Stimulated activated CD4-positive, alpha-beta T cell treated with anti-CD3 and anti-CD28 coated beads, Interleukin-15, amount 100 ng/mL, for 24 hours (primary cell): ENCODE results near the gene ZNF582.

ENCODE experiments used
- DNase-seq: peaks from one replicate; pipeline ENCODE4 v3.0.0-alpha.2; 2020

Gene ZNF582

GRCh38 chr19:56393119-56394012, at the start of gene ZNF582:
TSS of gene ZNF582 (minus strand) at chr19:56393534. CDS start at chr19:56391752, 1,782 bp downstream.
- peak; percentile 92 for DNase-seq

GRCh38 chr19:56441206-56441792, 48.0 kb upstream of the ZNF582 start:
- DNase-seq: no peak

GRCh38 chr19:56423985-56424353, 30.6 kb upstream of the ZNF582 start:
- no peak for DNase-seq

GRCh38 chr19:56423276-56423984, 30.1 kb upstream of the ZNF582 start:
- DNase-seq: no peak

GRCh38 chr19:56405062-56405461, 11.7 kb upstream of the ZNF582 start:
- DNase-seq: peak; percentile 5

- DNase-seq: no peak
These were observed 11.3 kb upstream of the ZNF582 start for GRCh38 chr19:56404705-56405056.

- peak; percentile 91 for DNase-seq
These were observed 10.7 kb upstream of the ZNF582 start, which contains the start of gene ZNF583 for GRCh38 chr19:56403764-56404704. TSS of gene ZNF583 (plus strand) at chr19:56404332. CDS start at chr19:56407115, 2,783 bp downstream.

- DNase-seq: peak; percentile 17
These were observed 9.9 kb upstream of the ZNF582 start for GRCh38 chr19:56403261-56403660.

- no peak for DNase-seq
These were observed 7.2 kb upstream of the ZNF582 start for GRCh38 chr19:56400485-56400884.

- DNase-seq: no peak
These were observed 5.5 kb upstream of the ZNF582 start for GRCh38 chr19:56398809-56399208.

- DNase-seq: no peak
These were observed 9.3 kb downstream of the ZNF582 start for GRCh38 chr19:56383826-56384605.

GRCh38 chr19:56377105-56377924, 16.0 kb downstream of the ZNF582 start:
- DNase-seq: no peak

- DNase-seq: no peak
These were observed 21.1 kb downstream of the ZNF582 start for GRCh38 chr19:56372281-56372680.

GRCh38 chr19:56369886-56370676, 23.3 kb downstream of the ZNF582 start:
- DNase-seq: no peak

GRCh38 chr19:56367829-56368711, 25.3 kb downstream of the ZNF582 start:
- peak; percentile 85 for DNase-seq

GRCh38 chr19:56360841-56361240, 32.5 kb downstream of the ZNF582 start:
- no peak for DNase-seq

- no peak for DNase-seq
These were observed 36.4 kb downstream of the ZNF582 start for GRCh38 chr19:56356944-56357343.

GRCh38 chr19:56355517-56355916, 37.8 kb downstream of the ZNF582 start:
- no peak for DNase-seq

- DNase-seq: no peak
These were observed 42.1 kb downstream of the ZNF582 start for GRCh38 chr19:56351208-56351607.
